H1 (cell line): ENCODE measurements around the gene OLFM2.

Source experiments
- BRCA1 ChIP-seq: IDR thresholded peaks from 2 replicates; pipeline ENCODE4 v1.6.1; 2012; ENCODE audit warnings: low read depth, low read length, improper control_type of control experiment
- CHD1 ChIP-seq: IDR thresholded peaks from 2 replicates; pipeline ENCODE4 v1.6.1; 2012; ENCODE audit warnings: low read depth, low read length, improper control_type of control experiment
- CREB1 ChIP-seq: IDR thresholded peaks from 2 replicates; pipeline ENCODE4 v1.6.1; 2012; ENCODE audit warnings: inconsistent platforms
- EGR1 ChIP-seq: IDR thresholded peaks from 2 replicates; pipeline ENCODE4 v1.6.1; 2011; ENCODE audit warnings: low read depth, low read length, borderline replicate concordance
- EP300 ChIP-seq, 2 experiments: IDR thresholded peaks; 1 replicate in 1 of 2; 2 replicates in 1 of 2; pipeline ENCODE4 v1.6.1; 2011 to 2012; ENCODE audit warnings: low read depth in 2 of 2, low read length in 2 of 2, mild to moderate bottlenecking in 2 of 2, borderline replicate concordance in 1 of 2, inconsistent platforms in 1 of 2, moderate library complexity in 1 of 2
- HDAC6 ChIP-seq: IDR thresholded peaks from one replicate; pipeline ENCODE4 v1.7.1; 2012; ENCODE audit warnings: low read depth, mild to moderate bottlenecking, inconsistent platforms, low read length, moderate library complexity
- POLR2A ChIP-seq, 2 experiments: IDR thresholded peaks; 1 replicate in 1 of 2; 2 replicates in 1 of 2; pipeline ENCODE4 v1.6.1; 2011; ENCODE audit warnings: low read depth in 2 of 2, low read length in 2 of 2, mild to moderate bottlenecking in 2 of 2; ENCODE audit errors: control extremely low read depth in 1 of 2
- SIN3A ChIP-seq, 2 experiments: IDR thresholded peaks in 1 of 2; conservative IDR thresholded peaks in 1 of 2; 2 replicates each; pipeline ENCODE4 v1.6.1; 2011 to 2012; ENCODE audit warnings: low read length in 2 of 2, improper control_type of control experiment in 1 of 2, low read depth in 1 of 2, mild to moderate bottlenecking in 1 of 2
- TEAD4 ChIP-seq: IDR thresholded peaks from 2 replicates; pipeline ENCODE4 v1.6.1; 2012; ENCODE audit warnings: low read depth, low read length, inconsistent platforms, mixed read lengths
- YY1 ChIP-seq: IDR thresholded peaks from 2 replicates; pipeline ENCODE4 v1.6.1; 2011; ENCODE audit warnings: low read depth, mild to moderate bottlenecking, low read length
- TF ChIP-seq, protein P1 (sequence below): IDR thresholded peaks from 2 replicates; pipeline ENCODE4 v1.6.1; 2011; ENCODE audit warnings: low read length, improper control_type of control experiment
- TF ChIP-seq, protein P2 (sequence below): IDR thresholded peaks from 2 replicates; pipeline ENCODE4 v1.6.1; 2012; ENCODE audit warnings: low read length, inconsistent platforms
- TF ChIP-seq, protein P3 (sequence below), 3 experiments: IDR thresholded peaks; 1 replicate in 2 of 3; 2 replicates in 1 of 3; pipeline versions ENCODE4 v1.5.1 to v1.6.1; 2011; ENCODE audit warnings: low read length in 3 of 3, mild to moderate bottlenecking in 3 of 3, inconsistent platforms in 2 of 3, low read depth in 1 of 3, moderate library complexity in 1 of 3; ENCODE audit not compliant: insufficient read depth in 1 of 3; ENCODE audit errors: control extremely low read depth in 1 of 3
- TF ChIP-seq, protein P4 (sequence below): IDR thresholded peaks from 2 replicates; pipeline ENCODE4 v1.6.1; 2012; ENCODE audit warnings: inconsistent platforms

DNA sequence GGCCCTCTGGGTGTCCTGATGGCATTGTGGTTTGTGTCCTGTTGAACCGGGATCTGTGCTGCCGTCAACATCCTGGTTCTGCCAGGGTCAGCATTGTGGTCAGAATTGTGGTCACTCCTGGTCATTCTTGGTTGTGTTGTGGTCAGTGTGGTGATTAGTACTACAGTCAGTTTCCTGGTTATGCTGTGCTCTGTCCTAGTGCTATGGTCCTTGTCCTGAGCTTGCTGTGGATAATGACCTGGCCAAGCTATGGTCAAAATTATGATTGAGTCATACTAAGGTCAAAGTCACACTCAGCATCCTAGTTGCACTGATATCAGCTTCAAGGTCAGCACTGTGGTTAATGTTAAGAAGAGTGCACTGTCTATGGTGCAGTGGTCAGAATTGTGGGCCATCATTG, 4.5 kb upstream of the OLFM2 start:
- TF ChIP-seq TEAD4 = no peak
- TF ChIP-seq SIN3A (conservative IDR thresholded peaks at IDR 0.05 in 1 of 2, IDR thresholded peaks at IDR 0.05 in 1 of 2; ENCODE audit: low read depth in 1 of 2, low read length in 2 of 2) = no peak
- TF ChIP-seq, protein P1, sequence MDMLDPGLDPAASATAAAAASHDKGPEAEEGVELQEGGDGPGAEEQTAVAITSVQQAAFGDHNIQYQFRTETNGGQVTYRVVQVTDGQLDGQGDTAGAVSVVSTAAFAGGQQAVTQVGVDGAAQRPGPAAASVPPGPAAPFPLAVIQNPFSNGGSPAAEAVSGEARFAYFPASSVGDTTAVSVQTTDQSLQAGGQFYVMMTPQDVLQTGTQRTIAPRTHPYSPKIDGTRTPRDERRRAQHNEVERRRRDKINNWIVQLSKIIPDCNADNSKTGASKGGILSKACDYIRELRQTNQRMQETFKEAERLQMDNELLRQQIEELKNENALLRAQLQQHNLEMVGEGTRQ = no peak
- TF ChIP-seq POLR2A (IDR thresholded peaks at IDR 0.05; ENCODE audit: control extremely low read depth in 1 of 2, low read depth in 2 of 2, low read length in 2 of 2) = no peak
- TF ChIP-seq, protein P2, sequence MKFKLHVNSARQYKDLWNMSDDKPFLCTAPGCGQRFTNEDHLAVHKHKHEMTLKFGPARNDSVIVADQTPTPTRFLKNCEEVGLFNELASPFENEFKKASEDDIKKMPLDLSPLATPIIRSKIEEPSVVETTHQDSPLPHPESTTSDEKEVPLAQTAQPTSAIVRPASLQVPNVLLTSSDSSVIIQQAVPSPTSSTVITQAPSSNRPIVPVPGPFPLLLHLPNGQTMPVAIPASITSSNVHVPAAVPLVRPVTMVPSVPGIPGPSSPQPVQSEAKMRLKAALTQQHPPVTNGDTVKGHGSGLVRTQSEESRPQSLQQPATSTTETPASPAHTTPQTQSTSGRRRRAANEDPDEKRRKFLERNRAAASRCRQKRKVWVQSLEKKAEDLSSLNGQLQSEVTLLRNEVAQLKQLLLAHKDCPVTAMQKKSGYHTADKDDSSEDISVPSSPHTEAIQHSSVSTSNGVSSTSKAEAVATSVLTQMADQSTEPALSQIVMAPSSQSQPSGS = no peak
- TF ChIP-seq, protein P3, sequence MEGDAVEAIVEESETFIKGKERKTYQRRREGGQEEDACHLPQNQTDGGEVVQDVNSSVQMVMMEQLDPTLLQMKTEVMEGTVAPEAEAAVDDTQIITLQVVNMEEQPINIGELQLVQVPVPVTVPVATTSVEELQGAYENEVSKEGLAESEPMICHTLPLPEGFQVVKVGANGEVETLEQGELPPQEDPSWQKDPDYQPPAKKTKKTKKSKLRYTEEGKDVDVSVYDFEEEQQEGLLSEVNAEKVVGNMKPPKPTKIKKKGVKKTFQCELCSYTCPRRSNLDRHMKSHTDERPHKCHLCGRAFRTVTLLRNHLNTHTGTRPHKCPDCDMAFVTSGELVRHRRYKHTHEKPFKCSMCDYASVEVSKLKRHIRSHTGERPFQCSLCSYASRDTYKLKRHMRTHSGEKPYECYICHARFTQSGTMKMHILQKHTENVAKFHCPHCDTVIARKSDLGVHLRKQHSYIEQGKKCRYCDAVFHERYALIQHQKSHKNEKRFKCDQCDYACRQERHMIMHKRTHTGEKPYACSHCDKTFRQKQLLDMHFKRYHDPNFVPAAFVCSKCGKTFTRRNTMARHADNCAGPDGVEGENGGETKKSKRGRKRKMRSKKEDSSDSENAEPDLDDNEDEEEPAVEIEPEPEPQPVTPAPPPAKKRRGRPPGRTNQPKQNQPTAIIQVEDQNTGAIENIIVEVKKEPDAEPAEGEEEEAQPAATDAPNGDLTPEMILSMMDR (IDR thresholded peaks at IDR 0.05; ENCODE audit: control extremely low read depth in 1 of 3, insufficient read depth in 1 of 3, low read depth in 1 of 3, low read length in 3 of 3) = no peak
- no peak for TF ChIP-seq EP300 (IDR thresholded peaks at IDR 0.05; ENCODE audit: borderline replicate concordance in 1 of 2, low read depth in 2 of 2, low read length in 2 of 2)
- no peak for TF ChIP-seq CHD1
- TF ChIP-seq YY1 = no peak
- TF ChIP-seq EGR1 = no peak
- TF ChIP-seq HDAC6 = no peak
- TF ChIP-seq, protein P4, sequence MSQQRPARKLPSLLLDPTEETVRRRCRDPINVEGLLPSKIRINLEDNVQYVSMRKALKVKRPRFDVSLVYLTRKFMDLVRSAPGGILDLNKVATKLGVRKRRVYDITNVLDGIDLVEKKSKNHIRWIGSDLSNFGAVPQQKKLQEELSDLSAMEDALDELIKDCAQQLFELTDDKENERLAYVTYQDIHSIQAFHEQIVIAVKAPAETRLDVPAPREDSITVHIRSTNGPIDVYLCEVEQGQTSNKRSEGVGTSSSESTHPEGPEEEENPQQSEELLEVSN = no peak
- TF ChIP-seq BRCA1 = no peak
- TF ChIP-seq CREB1 = no peak
